GM21390 (cell line): Measurements from ENCODE around the gene SCG3.

Source experiments
- ATAC-seq: cut with Tn5 transposase; IDR thresholded peaks from one replicate; pipeline ENCODE4 v1.9.1; 2021; ENCODE audit not compliant: unreplicated experiment

Gene SCG3

GRCh38 chr15:51756482-51756881 lies 75.2 kb downstream of the SCG3 start:
- no peak for ATAC-seq

GRCh38 chr15:51757450-51757849 lies 76.1 kb downstream of the SCG3 start:
- ATAC-seq, result no peak

- ATAC-seq, result no peak
Measured at GRCh38 chr15:51758645-51759044, 77.3 kb downstream of the SCG3 start.

- ATAC-seq, result no peak
Measured at GRCh38 chr15:51759557-51760070, 78.3 kb downstream of the SCG3 start.

DNA sequence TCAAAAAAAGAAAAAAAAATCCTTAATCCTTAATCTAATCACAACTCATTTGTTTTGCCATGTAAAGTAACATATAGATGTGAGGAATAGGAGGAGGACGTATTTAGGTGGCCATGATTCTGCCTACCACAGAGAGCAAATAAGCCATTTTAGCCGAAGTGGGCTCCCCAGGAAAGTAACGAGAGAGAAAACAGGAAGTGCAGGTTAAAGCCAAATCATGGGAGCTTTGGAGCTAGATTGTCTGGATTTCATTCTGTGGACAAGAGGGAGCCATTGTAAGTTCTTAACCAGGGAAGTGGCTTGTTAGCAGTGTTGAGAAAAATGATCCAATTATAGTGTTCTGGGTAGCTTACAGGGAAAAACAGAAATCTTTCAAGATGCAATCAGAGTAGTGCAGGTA lies 79.5 kb downstream of the SCG3 start:
- no peak for ATAC-seq

GRCh38 chr15:51765751-51766150 lies 84.4 kb downstream of the SCG3 start:
- ATAC-seq, result no peak

DNA sequence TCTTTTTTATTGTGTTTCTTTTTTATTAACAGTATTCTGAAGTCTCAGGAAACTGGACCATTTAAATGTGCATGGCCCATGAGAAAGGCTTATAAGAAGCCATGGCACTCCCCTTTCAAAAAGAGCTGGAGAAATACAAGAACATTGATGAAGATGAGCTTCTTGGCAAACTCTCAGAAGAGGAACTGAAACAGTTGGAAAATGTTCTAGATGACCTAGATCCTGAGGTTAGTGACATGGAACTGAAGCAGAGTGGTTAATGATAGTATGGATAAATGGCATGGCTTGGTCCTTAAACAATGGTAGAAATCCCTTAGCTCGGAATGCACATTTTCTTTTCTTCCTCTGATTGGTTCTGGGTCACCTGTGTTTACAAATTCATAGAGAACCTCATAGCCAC lies 85.0 kb downstream of the SCG3 start:
- ATAC-seq, result no peak

GRCh38 chr15:51768018-51768417 lies 86.7 kb downstream of the SCG3 start:
- ATAC-seq, result no peak
